KMS-11 (cell line): ENCODE results near the gene RILP.
"Not testable (repeated sequence)": the region's sequence is repeated elsewhere in the genome, so short reads cannot be mapped to it uniquely, and the experiment has no call there.

Experiments
- H2AFZ ChIP-seq: fragments of 200-600 bp; sonication (generic); 2 replicates; pipeline ENCODE4 v1.6.1; 2016; ENCODE audit warnings: antibody characterized with exemption, mixed run types, low read depth
- H3K27ac ChIP-seq: fragments of 200-600 bp; sonication (generic); 2 replicates; pipeline ENCODE4 v1.6.1; 2016; ENCODE audit warnings: mild to moderate bottlenecking, mixed run types
- H3K27me3 ChIP-seq: fragments of 200-600 bp; sonication (generic); 2 replicates; pipeline ENCODE4 v1.6.1; 2017; ENCODE audit warnings: mild to moderate bottlenecking, low read depth, mixed run types, moderate library complexity; ENCODE audit not compliant: insufficient read depth
- H3K36me3 ChIP-seq: fragments of 200-600 bp; sonication (generic); 2 replicates; pipeline ENCODE4 v1.6.1; 2017; ENCODE audit warnings: mild to moderate bottlenecking, mixed run types; ENCODE audit not compliant: insufficient read depth
- H3K4me1 ChIP-seq: fragments of 200-600 bp; sonication (generic); 2 replicates; pipeline ENCODE4 v1.6.1; 2016; ENCODE audit warnings: mild to moderate bottlenecking, low read depth, mixed run types; ENCODE audit not compliant: poor library complexity, severe bottlenecking
- H3K4me2 ChIP-seq: fragments of 200-600 bp; sonication (generic); 2 replicates; pipeline ENCODE4 v1.7.0; 2016; ENCODE audit warnings: mild to moderate bottlenecking, mixed run types
- H3K4me3 ChIP-seq: fragments of 200-600 bp; sonication (generic); IDR thresholded peaks from 2 replicates; pipeline ENCODE4 v1.6.1; 2017; ENCODE audit warnings: low read depth, low read length, mixed read lengths; ENCODE audit not compliant: insufficient read depth
- H3K79me2 ChIP-seq: fragments of 200-600 bp; sonication (generic); 2 replicates; pipeline ENCODE4 v1.6.1; 2016; ENCODE audit warnings: low read depth, mixed run types; ENCODE audit not compliant: insufficient read depth
- H3K9ac ChIP-seq: fragments of 200-600 bp; sonication (generic); 2 replicates; pipeline ENCODE4 v1.6.1; 2016; ENCODE audit warnings: mild to moderate bottlenecking, mixed run types
- H4K20me1 ChIP-seq: fragments of 200-600 bp; sonication (generic); 2 replicates; pipeline ENCODE4 v1.6.1; 2016; ENCODE audit warnings: mild to moderate bottlenecking, mixed run types; ENCODE audit not compliant: insufficient read depth
- CTCF ChIP-seq: fragments of 200-600 bp; sonication (generic); conservative IDR thresholded peaks from 2 replicates; pipeline ENCODE4 v1.6.1; 2017; ENCODE audit warnings: low read depth, mild to moderate bottlenecking, antibody characterized with exemption, low read length, moderate library complexity, mixed read lengths

Gene RILP

GRCh38 chr17:1683459-1683858 lies 33.8 kb upstream of the RILP start:
- Histone ChIP-seq H4K20me1 (no peaks in the 10 kb centered on the region), H3K27me3 (no peaks in the 10 kb centered on the region), H3K36me3 (peaks cover 14% of the 10 kb centered on the region; the same call in 1 of the 2 replicates), H3K4me2 (peak overlapping the region; percentile 78), H3K9ac (no peak overlapping the region; the same call in 1 of the 2 replicates), H3K27ac (no peak overlapping the region), H3K79me2 (peaks cover 25% of the 10 kb centered on the region), H3K4me3 (no peak overlapping the region), H3K4me1 (peaks cover 11% of the 10 kb centered on the region), H2AFZ (no peak overlapping the region)
- no peak for TF ChIP-seq CTCF

- H4K20me1 ChIP-seq: no peaks in the 10 kb centered on the region
- TF ChIP-seq CTCF: no peak
- no peaks in the 10 kb centered on the region for H3K79me2 ChIP-seq
- peaks cover 21% of the 10 kb centered on the region; the same call in 1 of the 2 replicates for H3K36me3 ChIP-seq
- no peak overlapping the region for H3K4me3 ChIP-seq
- no peak overlapping the region for H2AFZ ChIP-seq
- no peak overlapping the region for H3K9ac ChIP-seq
- H3K27ac ChIP-seq: no peak overlapping the region
- no peaks in the 10 kb centered on the region for H3K4me1 ChIP-seq
- no peak overlapping the region for H3K4me2 ChIP-seq
- no peaks in the 10 kb centered on the region for H3K27me3 ChIP-seq
These were observed 26.7 kb upstream of the RILP start for GRCh38 chr17:1676401-1676800.

GRCh38 chr17:1673041-1673785 lies 23.5 kb upstream of the RILP start:
- peaks cover 6% of the 10 kb centered on the region for H3K4me1 ChIP-seq
- H3K27ac ChIP-seq: no peak overlapping the region
- peaks cover 6% of the 10 kb centered on the region; the same call in 1 of the 2 replicates for H3K79me2 ChIP-seq
- no peaks in the 10 kb centered on the region for H3K27me3 ChIP-seq
- peaks cover 12% of the 10 kb centered on the region; the same call in 1 of the 2 replicates for H3K36me3 ChIP-seq
- no peak overlapping the region for H3K4me2 ChIP-seq
- no peaks in the 10 kb centered on the region for H4K20me1 ChIP-seq
- H2AFZ ChIP-seq: no peak overlapping the region
- H3K4me3 ChIP-seq: no peak overlapping the region
- no peak overlapping the region for H3K9ac ChIP-seq
- no peak for TF ChIP-seq CTCF

- not testable (repeated sequence) for H3K4me3 ChIP-seq, H2AFZ ChIP-seq, H3K4me1 ChIP-seq, H3K9ac ChIP-seq, H3K27me3 ChIP-seq, H4K20me1 ChIP-seq, H3K36me3 ChIP-seq, H3K4me2 ChIP-seq, H3K79me2 ChIP-seq, H3K27ac ChIP-seq
These were observed 14.3 kb upstream of the RILP start for GRCh38 chr17:1663934-1664333.

GRCh38 chr17:1661045-1661444 lies 11.4 kb upstream of the RILP start:
- Histone ChIP-seq H3K4me3 (no peak overlapping the region), H3K36me3 (peaks cover 4% of the 10 kb centered on the region; the same call in 1 of the 2 replicates), H3K4me2 (no peak overlapping the region), H3K27ac (no peak overlapping the region), H4K20me1 (no peaks in the 10 kb centered on the region), H2AFZ (no peak overlapping the region), H3K79me2 (no peaks in the 10 kb centered on the region), H3K27me3 (no peaks in the 10 kb centered on the region), H3K9ac (no peak overlapping the region), H3K4me1 (no peaks in the 10 kb centered on the region)
- no peak for TF ChIP-seq CTCF
